Fibroblast of lung (primary cell): ENCODE data around the gene A1BG. TPM values are rescaled to one million over a fixed set of nuclear protein-coding genes. Genes with fewer than 3 reads are reported as not detected.

Source experiments
- DNase-seq, 2 donors: peaks; one replicate each; pipeline versions ENCODE4 v3.0.0 to v3.0.0-alpha.2; 2010; ENCODE audit warnings: low read depth in 2 of 2
- H2AFZ ChIP-seq: 2 replicates; pipeline ENCODE4 v1.5.1; 2012; ENCODE audit warnings: low read length, control low read depth, inconsistent platforms
- H3K27ac ChIP-seq: 2 replicates; pipeline ENCODE4 v1.5.1; 2011; ENCODE audit warnings: low read length, control low read depth; ENCODE audit not compliant: insufficient read depth
- H3K27me3 ChIP-seq: 2 replicates; pipeline ENCODE4 v1.5.1; 2011; ENCODE audit warnings: mild to moderate bottlenecking, low read length; ENCODE audit not compliant: control insufficient read depth, insufficient read depth
- H3K36me3 ChIP-seq: 2 replicates; pipeline ENCODE4 v1.5.1; 2011; ENCODE audit warnings: low read length; ENCODE audit not compliant: control insufficient read depth, insufficient read depth
- H3K4me1 ChIP-seq: 2 replicates; pipeline ENCODE4 v1.5.1; 2011; ENCODE audit warnings: low read length; ENCODE audit not compliant: control insufficient read depth, insufficient read depth; ENCODE audit errors: extremely low read depth
- H3K4me2 ChIP-seq: 2 replicates; pipeline ENCODE4 v1.5.1; 2011; ENCODE audit warnings: low read length, control low read depth; ENCODE audit not compliant: insufficient read depth; ENCODE audit errors: extremely low read depth
- H3K4me3 ChIP-seq, 4 experiments: fragments of 200-600 bp in 1 of 4; sonication (generic) in 1 of 4; replicated peaks in 1 of 4; 2 replicates each; pipeline ENCODE4 v1.5.1; 2011 to 2016; ENCODE audit warnings: low read length in 4 of 4, low read depth in 3 of 4, mild to moderate bottlenecking in 3 of 4, control low read depth in 2 of 4, inconsistent platforms in 1 of 4, mixed read lengths in 1 of 4; ENCODE audit not compliant: insufficient read depth in 1 of 4; ENCODE audit errors: control extremely low read depth in 1 of 4
- H3K79me2 ChIP-seq: 2 replicates; pipeline ENCODE4 v1.5.1; 2012; ENCODE audit warnings: mild to moderate bottlenecking, low read length, inconsistent platforms; ENCODE audit not compliant: control insufficient read depth, insufficient read depth
- H3K9ac ChIP-seq: 2 replicates; pipeline ENCODE4 v1.5.1; 2011; ENCODE audit warnings: mild to moderate bottlenecking, low read length, control low read depth; ENCODE audit not compliant: insufficient read depth
- H3K9me3 ChIP-seq: 2 replicates; pipeline ENCODE4 v1.5.1; 2012; ENCODE audit warnings: low read depth, low read length; ENCODE audit not compliant: control insufficient read depth, insufficient read depth
- H4K20me1 ChIP-seq: 2 replicates; pipeline ENCODE4 v1.5.1; 2011; ENCODE audit warnings: low read length; ENCODE audit not compliant: control insufficient read depth, insufficient read depth; ENCODE audit errors: extremely low read depth
- EZH2 ChIP-seq: IDR thresholded peaks from 2 replicates; pipeline ENCODE4 v1.5.1; 2012; ENCODE audit warnings: low read length, control low read depth, mild to moderate bottlenecking; ENCODE audit errors: missing control alignments
- polyA plus RNA-seq, 2 donors: library from polyadenylated mRNA; depleted of rRNA in 1 of 2; stranded (reverse) in 1 of 2; unstranded in 1 of 2; fragments of >200 nt; gene quantifications; 2 replicates each; pipeline ENCODE4 v1.2.1, GENCODE V29; 2011 to 2012; ENCODE audit warnings: missing spikeins in 1 of 2
- total RNA-seq: library from RNA; depleted of rRNA; stranded (reverse); fragments of >200 nt; gene quantifications from 2 replicates; pipeline ENCODE4 v1.2.1, GENCODE V29; 2014
- TF ChIP-seq, protein P1 (sequence below), 2 donors: IDR thresholded peaks in 1 of 2; conservative IDR thresholded peaks in 1 of 2; 1 replicate in 1 of 2; 2 replicates in 1 of 2; pipeline ENCODE4 v1.5.1; 2011 to 2012; ENCODE audit warnings: low read length in 2 of 2, control low read depth in 1 of 2, inconsistent platforms in 1 of 2, low read depth in 1 of 2, mild to moderate bottlenecking in 1 of 2

The A1BG gene
- total and polyA plus RNA-seq, 2 donors (not counting 1 experiment from before 2014, with no cell fraction given), result 8.3 to 12.6 TPM

DNA sequence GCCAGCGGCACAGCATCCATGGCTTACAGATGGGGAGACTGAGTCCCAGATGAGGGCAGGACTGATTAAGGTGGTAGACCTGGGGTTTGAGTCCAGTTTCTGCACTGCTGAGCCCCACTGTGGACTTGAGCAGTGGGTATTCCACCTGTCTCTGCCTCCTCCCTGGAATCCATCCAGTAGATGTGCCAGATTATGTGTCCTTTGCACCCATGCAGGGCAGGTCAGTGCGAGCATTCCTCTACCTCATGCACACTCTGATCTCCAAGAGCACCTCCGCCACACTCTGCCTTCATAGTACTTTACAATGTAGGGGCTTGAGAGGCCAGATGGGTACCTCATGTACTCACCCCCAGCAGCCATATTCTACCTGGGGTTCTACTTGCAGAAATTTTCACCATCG is 16.5 kb downstream of the A1BG start:
- H3K4me1 ChIP-seq, result no peaks in the 10 kb centered on the region
- H3K4me3 ChIP-seq, result no peak overlapping the region
- H2AFZ ChIP-seq, result no peak overlapping the region
- H3K4me2 ChIP-seq, result no peak overlapping the region
- DNase-seq, result no peak
- peaks cover 4% of the 10 kb centered on the region for H3K9me3 ChIP-seq
- peaks cover 7% of the 10 kb centered on the region for H3K36me3 ChIP-seq
- H3K27ac ChIP-seq, result no peak overlapping the region
- H3K27me3 ChIP-seq, result no peaks in the 10 kb centered on the region
- H4K20me1 ChIP-seq, result no peaks in the 10 kb centered on the region
- TF ChIP-seq, protein P1, sequence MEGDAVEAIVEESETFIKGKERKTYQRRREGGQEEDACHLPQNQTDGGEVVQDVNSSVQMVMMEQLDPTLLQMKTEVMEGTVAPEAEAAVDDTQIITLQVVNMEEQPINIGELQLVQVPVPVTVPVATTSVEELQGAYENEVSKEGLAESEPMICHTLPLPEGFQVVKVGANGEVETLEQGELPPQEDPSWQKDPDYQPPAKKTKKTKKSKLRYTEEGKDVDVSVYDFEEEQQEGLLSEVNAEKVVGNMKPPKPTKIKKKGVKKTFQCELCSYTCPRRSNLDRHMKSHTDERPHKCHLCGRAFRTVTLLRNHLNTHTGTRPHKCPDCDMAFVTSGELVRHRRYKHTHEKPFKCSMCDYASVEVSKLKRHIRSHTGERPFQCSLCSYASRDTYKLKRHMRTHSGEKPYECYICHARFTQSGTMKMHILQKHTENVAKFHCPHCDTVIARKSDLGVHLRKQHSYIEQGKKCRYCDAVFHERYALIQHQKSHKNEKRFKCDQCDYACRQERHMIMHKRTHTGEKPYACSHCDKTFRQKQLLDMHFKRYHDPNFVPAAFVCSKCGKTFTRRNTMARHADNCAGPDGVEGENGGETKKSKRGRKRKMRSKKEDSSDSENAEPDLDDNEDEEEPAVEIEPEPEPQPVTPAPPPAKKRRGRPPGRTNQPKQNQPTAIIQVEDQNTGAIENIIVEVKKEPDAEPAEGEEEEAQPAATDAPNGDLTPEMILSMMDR (conservative IDR thresholded peaks at IDR 0.05 in 1 of 2, IDR thresholded peaks at IDR 0.05 in 1 of 2; ENCODE audit: low read depth in 1 of 2, low read length in 2 of 2), result no peak
- TF ChIP-seq EZH2, result no peak
- no peaks in the 10 kb centered on the region for H3K79me2 ChIP-seq
- H3K9ac ChIP-seq, result no peak overlapping the region

DNA sequence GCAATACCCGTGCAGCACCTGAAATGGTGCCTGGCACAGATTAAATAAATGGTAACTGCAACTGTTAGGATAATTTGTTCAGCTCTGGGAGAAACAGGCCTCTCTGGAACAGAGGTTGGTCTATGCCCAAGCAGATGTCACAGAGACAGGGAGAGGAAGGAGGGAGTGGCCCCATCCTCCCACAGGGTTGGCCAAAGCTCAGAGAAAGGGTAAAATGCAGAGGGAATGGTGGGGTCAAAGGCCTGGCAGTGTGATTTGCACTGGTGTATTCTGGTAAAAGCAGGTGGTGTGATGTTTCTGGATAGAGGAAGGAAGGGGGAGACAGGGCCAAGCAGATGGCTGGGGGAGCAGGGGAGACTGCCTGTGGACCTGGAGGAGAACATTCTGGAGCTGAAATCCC is 17.1 kb downstream of the A1BG start:
- Histone ChIP-seq H3K4me1 (no peaks in the 10 kb centered on the region), H3K9ac (no peak overlapping the region), H3K4me2 (no peak overlapping the region), H3K27ac (no peak overlapping the region), H3K79me2 (no peaks in the 10 kb centered on the region), H3K9me3 (peaks cover 4% of the 10 kb centered on the region), H3K4me3 (no peak overlapping the region), H3K27me3 (no peaks in the 10 kb centered on the region), H4K20me1 (no peaks in the 10 kb centered on the region), H3K36me3 (peaks cover 7% of the 10 kb centered on the region), H2AFZ (no peak overlapping the region)
- DNase-seq, result no peak
- no peak for TF ChIP-seq EZH2
- TF ChIP-seq, protein P1 (conservative IDR thresholded peaks at IDR 0.05 in 1 of 2, IDR thresholded peaks at IDR 0.05 in 1 of 2; ENCODE audit: low read depth in 1 of 2, low read length in 2 of 2), result no peak

DNA sequence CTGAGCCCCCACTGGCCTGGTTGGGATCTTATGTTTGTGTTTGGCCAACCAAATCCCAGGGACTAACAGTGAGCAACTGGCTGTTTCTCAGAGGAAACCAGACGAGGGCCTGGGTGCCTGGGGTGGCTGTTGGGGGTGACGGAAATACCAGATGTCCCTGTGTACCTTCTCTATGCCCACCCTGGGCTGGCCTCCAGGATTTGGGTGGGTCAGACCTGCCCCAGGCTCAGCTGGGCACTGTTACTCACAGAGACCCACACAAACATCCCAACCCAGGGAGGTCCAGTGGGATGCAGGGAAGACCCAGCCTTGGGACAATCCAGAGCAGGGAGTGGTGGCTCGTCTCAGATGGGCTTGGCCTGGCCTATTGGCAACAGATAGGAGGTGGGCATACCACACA is 17.7 kb downstream of the A1BG start:
- Histone ChIP-seq H3K36me3 (peaks cover 7% of the 10 kb centered on the region), H3K4me1 (no peaks in the 10 kb centered on the region), H3K27me3 (no peaks in the 10 kb centered on the region), H3K4me3 (no peak overlapping the region), H3K27ac (no peak overlapping the region), H3K9ac (no peak overlapping the region), H2AFZ (no peak overlapping the region), H4K20me1 (no peaks in the 10 kb centered on the region), H3K4me2 (no peak overlapping the region), H3K9me3 (peaks cover 4% of the 10 kb centered on the region), H3K79me2 (no peaks in the 10 kb centered on the region)
- no peak for DNase-seq
- TF ChIP-seq, protein P1 (conservative IDR thresholded peaks at IDR 0.05 in 1 of 2, IDR thresholded peaks at IDR 0.05 in 1 of 2; ENCODE audit: low read depth in 1 of 2, low read length in 2 of 2), result no peak
- no peak for TF ChIP-seq EZH2
